GM18499 (cell line): ENCODE data around the gene CCDC88B.

Experiments used
- ATAC-seq: cut with Tn5 transposase; IDR thresholded peaks from one replicate; pipeline ENCODE4 v1.9.1; 2021; ENCODE audit warnings: moderate number of reproducible peaks; ENCODE audit not compliant: insufficient read depth, unreplicated experiment

CCDC88B gene

DNA sequence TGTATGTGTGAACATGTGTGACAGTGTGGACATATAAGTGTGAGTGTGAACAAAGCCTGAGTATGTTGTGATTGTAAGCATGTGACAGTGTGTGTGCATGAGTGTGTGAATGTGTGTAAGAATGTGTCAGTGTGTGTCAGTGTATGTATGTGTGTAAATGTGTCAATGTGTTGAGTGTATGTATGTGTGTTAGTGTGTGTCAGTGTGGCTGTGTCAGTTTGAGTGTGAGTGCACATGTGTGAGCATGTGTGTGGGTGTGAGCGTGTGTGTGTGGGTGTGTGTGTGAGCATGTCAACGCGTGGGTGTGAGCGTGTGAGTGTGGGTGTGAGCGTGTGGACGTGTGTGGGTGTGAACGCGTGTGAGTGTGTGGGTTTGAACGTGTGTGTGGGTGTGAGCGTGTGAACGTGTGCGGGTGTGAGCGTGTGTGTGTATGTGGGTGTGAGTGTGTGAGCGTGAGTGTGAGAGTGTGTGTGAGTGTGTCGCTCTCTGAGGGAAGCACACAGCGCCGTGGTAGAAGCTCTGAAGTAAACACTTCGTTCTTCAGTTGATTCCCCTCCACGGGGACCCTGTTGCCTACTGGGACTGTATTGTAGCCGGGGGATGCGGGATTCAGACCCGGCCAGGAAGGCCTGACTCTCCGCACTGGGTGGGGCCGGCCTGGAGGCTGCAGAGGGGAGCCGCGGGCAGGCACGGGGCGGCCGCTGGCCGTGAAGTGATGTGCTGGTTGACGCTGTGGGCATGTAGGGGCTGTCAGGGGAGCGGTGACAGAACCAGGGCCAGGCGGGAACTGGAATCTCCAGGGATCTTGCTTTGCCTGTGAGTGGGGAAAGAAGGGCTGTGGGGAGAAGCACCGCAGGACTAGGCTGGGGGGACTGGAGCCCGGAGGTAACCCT, 40.1 kb downstream of the CCDC88B start:
- no peak for ATAC-seq

- no peak for ATAC-seq
Measured at GRCh38 chr11:64381350-64381749, 41.3 kb downstream of the CCDC88B start.

DNA sequence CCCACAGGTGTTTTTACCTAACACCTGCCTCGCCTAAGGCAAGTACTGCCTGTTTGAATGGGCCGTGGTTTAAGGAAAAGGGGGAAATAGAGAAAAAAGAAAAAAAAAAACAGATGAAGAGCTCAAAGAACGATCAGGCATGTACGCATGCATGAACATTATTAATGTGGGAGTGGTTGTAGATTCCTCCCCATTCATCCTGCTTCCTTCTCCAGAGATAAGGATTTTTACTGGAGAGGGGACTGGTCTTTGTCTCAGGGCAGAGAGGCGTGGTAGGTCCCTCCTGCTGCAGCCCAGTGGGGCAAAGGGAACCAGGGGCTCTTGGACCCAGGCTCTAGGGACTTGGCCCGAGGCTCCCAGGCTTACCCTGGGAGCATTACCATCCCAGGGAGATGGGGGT, 42.0 kb downstream of the CCDC88B start:
- no peak for ATAC-seq

DNA sequence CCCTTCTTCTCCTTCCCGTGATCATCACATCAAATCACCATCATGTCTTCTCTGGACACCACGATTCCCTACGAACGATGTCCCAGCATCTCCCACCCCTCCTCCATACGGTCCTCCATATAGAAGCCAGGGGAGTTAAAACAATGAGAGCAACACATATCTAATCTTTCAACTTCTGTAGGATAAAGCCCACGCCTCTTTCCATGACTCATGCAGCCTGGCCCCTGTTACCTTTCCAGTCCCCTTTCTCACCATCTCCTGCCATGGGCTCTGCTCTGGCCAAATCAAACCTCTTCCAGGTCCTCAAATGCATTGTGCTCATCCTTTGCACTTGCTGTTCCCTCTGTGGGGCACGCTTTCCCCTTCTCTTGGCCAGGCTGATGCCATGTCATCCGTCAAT, 42.6 kb downstream of the CCDC88B start:
- no peak for ATAC-seq

- no peak for ATAC-seq
Measured at GRCh38 chr11:64383580-64383979, 43.6 kb downstream of the CCDC88B start.

DNA sequence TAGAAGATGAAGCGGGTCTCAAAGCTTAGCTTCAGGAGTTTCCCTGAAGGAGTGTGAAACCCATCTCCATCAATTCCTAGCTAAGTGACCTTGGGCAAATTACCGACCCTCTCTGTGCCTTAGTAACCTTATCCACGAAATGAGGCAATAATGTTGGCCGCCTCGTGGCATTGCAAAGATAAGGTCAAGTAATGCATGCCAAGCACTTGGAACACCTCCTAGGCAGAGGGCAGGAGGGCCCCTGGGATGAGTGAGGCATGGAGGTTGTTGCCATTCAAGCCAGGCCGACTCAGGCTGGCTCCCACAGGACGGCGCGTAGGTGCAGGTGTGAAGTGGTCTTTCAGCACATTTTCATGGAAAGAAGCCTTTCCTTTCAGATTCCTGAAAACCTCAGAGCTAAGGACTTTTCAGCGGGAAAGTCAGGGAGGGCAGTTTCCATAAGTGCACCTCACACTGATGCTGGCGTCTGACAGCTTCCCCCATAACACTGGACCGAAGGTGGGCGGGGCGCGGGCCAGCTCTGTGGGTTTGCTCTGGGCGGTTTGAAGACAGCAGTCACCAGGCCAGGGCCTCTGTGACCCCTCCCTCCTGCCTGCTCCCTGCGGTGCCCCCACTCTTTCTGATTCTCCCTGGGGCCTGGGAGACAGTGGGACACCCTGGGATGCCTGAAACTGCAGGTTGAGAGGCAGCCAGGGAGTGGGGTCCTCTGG, 44.2 kb downstream of the CCDC88B start:
- no peak for ATAC-seq

- ATAC-seq: no peak
Measured at GRCh38 chr11:64384981-64385944, 45.3 kb downstream of the CCDC88B start.

DNA sequence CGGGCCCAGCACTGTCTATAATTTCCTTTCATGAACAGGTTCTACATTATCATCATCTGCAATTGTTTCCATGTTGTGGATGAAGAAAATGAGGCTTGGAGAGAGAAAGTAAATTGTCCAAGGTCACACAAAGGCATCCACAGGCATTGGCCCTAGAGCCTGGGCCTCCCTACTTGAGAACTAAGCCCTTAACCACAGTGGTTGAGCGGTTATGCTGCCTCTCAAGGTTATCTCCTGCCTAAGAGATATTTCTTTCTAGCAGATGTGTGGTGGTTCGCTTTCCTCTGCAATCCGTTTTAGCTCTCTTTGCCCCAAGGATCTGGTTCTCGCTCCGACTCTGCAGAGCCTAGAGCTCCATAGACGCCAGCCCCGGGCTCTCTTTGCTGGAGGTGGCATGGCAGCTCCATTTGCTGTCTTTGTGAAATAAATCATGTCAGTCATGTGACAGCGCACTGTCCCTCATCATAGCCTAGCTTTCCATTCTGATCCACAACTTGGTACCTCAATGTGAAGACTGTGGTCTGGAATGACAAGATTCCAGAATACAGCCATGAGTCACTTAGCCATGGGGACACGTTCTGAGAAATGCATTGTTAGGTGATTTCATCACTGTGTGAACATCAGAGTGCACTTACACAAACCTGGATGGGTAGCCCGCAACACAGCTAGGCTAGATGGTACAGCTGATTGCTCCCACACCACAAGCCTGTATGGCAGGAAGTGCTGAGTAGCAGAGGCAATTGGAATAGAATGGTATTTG, 46.1 kb downstream of the CCDC88B start:
- ATAC-seq: no peak

- no peak for ATAC-seq
Measured at GRCh38 chr11:64387916-64388315, 47.9 kb downstream of the CCDC88B start.

- ATAC-seq: no peak
Measured at GRCh38 chr11:64388894-64389293, 48.9 kb downstream of the CCDC88B start.

DNA sequence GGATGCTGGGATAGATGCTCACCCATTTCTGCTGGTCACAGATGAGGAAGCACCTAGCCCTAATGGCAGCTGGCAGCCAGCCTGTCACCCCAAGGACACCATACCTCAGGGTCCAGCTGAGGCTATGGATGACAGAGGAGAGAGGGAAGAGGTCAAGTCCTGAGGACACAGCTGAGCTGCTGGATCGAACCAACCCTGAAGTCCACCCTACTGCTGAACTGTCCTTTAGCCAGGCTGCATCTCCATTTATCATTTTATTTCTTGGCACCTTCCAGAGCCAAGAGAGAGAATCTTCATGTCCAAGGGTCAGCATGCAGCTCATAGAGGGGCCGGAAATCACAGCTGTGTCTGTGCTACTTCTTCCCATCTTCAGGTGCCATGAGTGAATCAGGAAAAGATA, 49.8 kb downstream of the CCDC88B start:
- ATAC-seq: no peak

DNA sequence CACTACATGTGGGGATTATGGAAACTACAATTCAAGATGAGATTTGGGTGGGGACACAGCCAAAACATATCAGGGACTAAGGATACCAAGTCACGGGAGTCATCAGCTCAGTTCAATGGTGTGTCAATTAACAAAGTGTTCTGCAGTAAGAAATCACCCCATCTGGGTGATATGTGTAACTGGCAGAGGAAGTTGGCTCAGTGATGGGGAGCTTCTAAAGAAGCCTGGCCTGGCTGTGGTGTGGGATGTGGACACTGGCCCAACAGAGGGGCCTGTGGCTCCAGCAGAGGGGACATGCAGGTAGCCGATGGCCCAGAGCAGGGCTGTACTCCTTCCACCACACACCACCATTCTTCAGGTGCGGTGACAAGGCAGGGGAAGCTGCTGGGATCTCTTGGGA, 50.6 kb downstream of the CCDC88B start:
- no peak for ATAC-seq

DNA sequence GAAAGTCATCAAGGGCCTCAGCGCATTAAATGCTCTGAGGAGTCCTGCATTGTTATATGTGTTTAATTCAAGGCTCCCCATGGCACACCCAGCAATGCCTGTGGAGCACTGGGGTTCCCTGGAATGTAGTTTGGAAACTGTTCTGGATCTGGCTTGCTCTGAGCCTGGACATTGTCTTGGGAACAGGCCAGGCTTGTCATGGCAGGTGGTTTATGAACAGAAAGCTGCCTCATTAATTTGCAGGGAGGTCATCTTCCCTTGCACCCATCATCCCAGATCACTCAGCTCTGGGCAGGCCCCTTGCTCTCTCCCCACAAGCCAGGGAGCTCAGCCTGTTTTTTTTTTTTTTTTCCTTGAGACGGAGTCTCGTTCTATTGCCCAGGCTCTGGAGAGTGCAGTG, 51.8 kb downstream of the CCDC88B start:
- ATAC-seq: no peak

- ATAC-seq: no peak
Measured at GRCh38 chr11:64395545-64396078, 55.6 kb downstream of the CCDC88B start.

DNA sequence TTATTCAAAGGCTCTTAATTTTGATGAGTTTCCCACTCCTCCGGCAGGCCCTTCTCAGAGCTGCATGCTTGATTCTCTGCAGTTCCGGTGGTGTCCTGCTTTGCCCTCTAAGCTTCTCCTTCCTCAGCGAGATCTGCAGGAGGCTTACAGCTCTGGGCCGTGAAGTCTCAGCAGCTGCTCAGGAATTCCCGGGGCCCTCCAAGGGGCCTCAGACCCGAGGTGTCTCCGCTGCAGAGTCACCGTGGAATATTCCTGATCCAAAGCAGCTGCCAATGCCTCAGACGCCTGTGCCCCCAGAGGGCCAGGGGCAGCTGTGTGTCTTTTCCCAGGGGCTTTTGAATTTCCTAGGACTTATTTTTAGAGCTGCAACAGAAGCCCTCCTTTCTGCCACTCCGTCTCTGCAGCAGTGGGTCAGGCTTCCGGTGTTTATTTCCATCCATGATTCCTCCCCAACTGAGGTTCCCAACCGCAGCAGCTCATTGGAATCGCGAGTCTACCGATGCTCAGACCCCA, 56.1 kb downstream of the CCDC88B start:
- ATAC-seq: no peak

DNA sequence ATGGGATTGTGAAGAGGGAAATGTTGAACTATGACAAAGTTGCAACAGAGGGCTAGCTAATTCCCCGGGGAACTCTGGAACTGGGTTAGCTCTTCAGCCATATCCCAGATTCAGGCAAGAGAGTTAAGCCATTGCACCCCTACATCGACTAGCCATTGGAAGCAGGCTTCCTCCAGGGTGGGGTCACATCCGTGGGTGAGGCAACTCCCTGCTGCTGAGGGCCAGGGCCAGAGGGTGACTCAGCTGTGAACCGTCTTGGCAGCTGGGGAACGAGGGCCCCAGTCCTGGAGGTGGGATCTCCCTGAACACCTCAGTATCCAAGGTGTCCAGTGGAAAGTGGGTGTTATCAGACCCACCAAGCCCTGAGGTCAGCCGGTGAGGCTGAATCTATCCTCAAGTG, 60.1 kb downstream of the CCDC88B start:
- no peak for ATAC-seq

DNA sequence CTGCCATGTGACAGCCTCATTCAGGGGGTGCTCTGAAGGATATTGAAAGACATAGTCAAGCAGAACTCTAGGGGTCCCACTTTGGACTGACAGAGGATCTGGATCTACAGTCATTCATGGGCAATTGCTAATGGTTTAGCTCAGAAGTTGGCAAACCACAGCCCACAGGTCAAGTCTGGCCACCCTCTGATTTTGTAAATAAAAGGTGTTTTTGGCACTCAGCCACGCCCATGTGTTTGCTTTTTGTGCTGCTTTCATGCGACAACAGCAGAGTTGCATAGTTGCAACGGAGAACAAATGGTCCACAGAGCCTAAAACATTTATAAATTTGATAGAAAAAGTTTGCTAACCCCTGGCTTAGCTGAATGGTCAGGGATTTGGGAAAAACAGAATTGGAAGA, 60.7 kb downstream of the CCDC88B start:
- no peak for ATAC-seq

GRCh38 chr11:64401775-64402174, 61.8 kb downstream of the CCDC88B start:
- no peak for ATAC-seq

GRCh38 chr11:64403106-64403505, 63.1 kb downstream of the CCDC88B start:
- no peak for ATAC-seq
